HepG2 (cell line): Measurements from ENCODE around the gene KCNMB2. TPM values are rescaled to one million over a fixed set of nuclear protein-coding genes. Genes with fewer than 3 reads are reported as not detected.

Source experiments
- ATAC-seq: fragments of 200-7000 bp; cut with Tn5 transposase; 3 replicates; pipeline ENCODE4 v1.9.1; 2020; ENCODE audit warnings: mild to moderate bottlenecking, moderate library complexity
- BruUV-seq: library from RNA; stranded (reverse); fragments of 400-500 nt; replicated peaks from 2 replicates; lab custom pipeline; 2021; lab: Mats Ljungman, UMichigan
- CTCF ChIA-PET: fragments of 300-600 bp; formaldehyde crosslinking; extraction: SDS; loops from one replicate; lab custom pipeline; 2021; ENCODE audit warnings: low total read pairs, inconsistent platforms, low intra/inter-chr PET ratio; lab: Yijun Ruan, JAX
- POLR2A ChIA-PET: fragments of 350-600 bp; sonication (Branson Sonifier 250); formaldehyde crosslinking; loops from one replicate; lab custom pipeline; 2020; ENCODE audit warnings: antibody characterized with exemption, inconsistent platforms; lab: Yijun Ruan, JAX
- DNase-seq: peaks from one replicate; pipeline ENCODE4 v3.0.0-alpha.2; 2015; ENCODE audit warnings: low spot score
- FAIRE-seq: peaks from 3 replicates; lab custom pipeline; 2011; peaks lifted over from hg19 to GRCh38; lab: Jason Lieb, UNC
- H2AFZ ChIP-seq: one replicate; pipeline ENCODE4 v1.6.1; 2011; ENCODE audit warnings: low read length, inconsistent platforms
- H3K27ac ChIP-seq: fragments of 300-600 bp; 3 replicates; pipeline ENCODE4 v1.8.0; 2011; ENCODE audit warnings: mixed run types, mild to moderate bottlenecking, mixed read lengths, low read length, inconsistent platforms; ENCODE audit not compliant: insufficient read depth; ENCODE audit errors: extremely low read length
- H3K27me3 ChIP-seq, 2 experiments: fragments of 200-600 bp in 1 of 2; 2 replicates in 1 of 2; 3 replicates in 1 of 2; pipeline versions ENCODE4 v1.6.0 to v1.8.0; 2011; ENCODE audit warnings: low read length in 2 of 2, mild to moderate bottlenecking in 2 of 2, moderate library complexity in 2 of 2, inconsistent platforms in 1 of 2; ENCODE audit not compliant: insufficient read depth in 2 of 2, control insufficient read depth in 1 of 2
- H3K36me3 ChIP-seq, 2 experiments: fragments of 200-600 bp in 1 of 2; replicated peaks in 1 of 2; 2 replicates in 1 of 2; 3 replicates in 1 of 2; pipeline versions ENCODE4 v1.5.1 to v1.8.0; 2011; ENCODE audit warnings: low read length in 2 of 2, inconsistent platforms in 1 of 2; ENCODE audit not compliant: insufficient read depth in 2 of 2, control insufficient read depth in 1 of 2
- H3K4me1 ChIP-seq: 2 replicates; pipeline ENCODE4 v1.5.1; 2012; ENCODE audit warnings: low read length, inconsistent platforms; ENCODE audit not compliant: insufficient read depth
- H3K4me2 ChIP-seq: 2 replicates; pipeline ENCODE4 v1.6.0; 2011; ENCODE audit warnings: low read depth, low read length, inconsistent platforms
- H3K4me3 ChIP-seq, 3 experiments: fragments of 200-600 bp in 1 of 3; sonication (generic), shearing (Covaris generic) in 1 of 3; replicated peaks in 1 of 3; 2 replicates each; pipeline ENCODE4 v1.5.1; 2011 to 2016; ENCODE audit warnings: low read length in 3 of 3, inconsistent platforms in 2 of 3, low read depth in 2 of 3, mild to moderate bottlenecking in 2 of 3, control low read depth in 1 of 3, mixed read lengths in 1 of 3; ENCODE audit not compliant: insufficient read depth in 1 of 3
- H3K79me2 ChIP-seq: one replicate; pipeline ENCODE4 v1.6.1; 2011; ENCODE audit warnings: low read length, inconsistent platforms; ENCODE audit not compliant: insufficient read depth
- H3K9ac ChIP-seq: 2 replicates; pipeline ENCODE4 v1.6.0; 2011; ENCODE audit warnings: mild to moderate bottlenecking, low read depth, low read length, inconsistent platforms; ENCODE audit not compliant: insufficient read depth
- H3K9me3 ChIP-seq: 2 replicates; pipeline ENCODE4 v1.5.1; 2012; ENCODE audit warnings: mild to moderate bottlenecking, low read length
- H4K20me1 ChIP-seq: 2 replicates; pipeline ENCODE4 v1.6.0; 2011; ENCODE audit warnings: inconsistent platforms, mild to moderate bottlenecking, low read length, moderate library complexity; ENCODE audit not compliant: insufficient read depth
- ATF7 ChIP-seq, 2 experiments: fragments of 450-650 bp in 1 of 2; sonication (generic) in 1 of 2; formaldehyde crosslinking in 1 of 2; IDR thresholded peaks; 2 replicates each; pipeline versions ENCODE4 v1.4.0 to v1.6.1; 2016 to 2020; ENCODE audit warnings: antibody characterized with exemption in 1 of 2, mild to moderate bottlenecking in 1 of 2, missing genetic modification reagents in 1 of 2
- E2F5 ChIP-seq: sonication (generic); formaldehyde crosslinking; conservative IDR thresholded peaks from 2 replicates; pipeline ENCODE4 v1.4.0; 2020; ENCODE audit warnings: missing genetic modification reagents
- LCORL ChIP-seq, 2 experiments: fragments of 450-650 bp in 1 of 2; sonication (generic) in 1 of 2; formaldehyde crosslinking in 1 of 2; IDR thresholded peaks; 2 replicates each; pipeline versions ENCODE4 v1.5.0 to v1.6.1; 2017 to 2020; ENCODE audit warnings: antibody characterized with exemption in 1 of 2, missing genetic modification reagents in 1 of 2
- PCBP2 ChIP-seq: fragments of 200-400 bp; formaldehyde crosslinking; optimal IDR thresholded peaks from 2 replicates; pipeline ENCODE3; 2018; ENCODE audit warnings: low read length, low read depth; ENCODE audit not compliant: poor library complexity, severe bottlenecking
- PHF20 ChIP-seq: sonication (generic); formaldehyde crosslinking; IDR thresholded peaks from 2 replicates; pipeline ENCODE4 v1.5.0; 2020; ENCODE audit warnings: mild to moderate bottlenecking, missing genetic modification reagents
- TCF7 ChIP-seq: sonication (generic); IDR thresholded peaks from 2 replicates; pipeline ENCODE4 v1.6.1; 2016; ENCODE audit warnings: antibody characterized with exemption, low read depth
- ZBTB42 ChIP-seq: sonication (generic); formaldehyde crosslinking; IDR thresholded peaks from 2 replicates; pipeline ENCODE4 v1.5.0; 2020; ENCODE audit warnings: mild to moderate bottlenecking, missing genetic modification reagents
- ZEB1 ChIP-seq: IDR thresholded peaks from 2 replicates; pipeline ENCODE4 v1.6.1; 2012; ENCODE audit warnings: mild to moderate bottlenecking, low read depth, inconsistent platforms; ENCODE audit not compliant: insufficient replicate concordance
- ZFAT ChIP-seq: sonication (generic); formaldehyde crosslinking; conservative IDR thresholded peaks from 2 replicates; pipeline ENCODE4 v1.8.1; 2023; ENCODE audit warnings: missing genetic modification reagents, inconsistent platforms
- ZNF609 ChIP-seq: sonication (generic); formaldehyde crosslinking; IDR thresholded peaks from 2 replicates; pipeline ENCODE4 v1.4.0; 2020; ENCODE audit warnings: mild to moderate bottlenecking, missing genetic modification reagents, borderline replicate concordance
- ZNF747 ChIP-seq: sonication (generic); formaldehyde crosslinking; IDR thresholded peaks from 2 replicates; pipeline ENCODE4 v1.8.1; 2023; ENCODE audit warnings: missing genetic modification reagents, mild to moderate bottlenecking, borderline replicate concordance
- ZNF784 ChIP-seq: sonication (generic); formaldehyde crosslinking; IDR thresholded peaks from 2 replicates; pipeline ENCODE4 v1.5.1; 2020; ENCODE audit warnings: missing genetic modification reagents, mild to moderate bottlenecking, borderline replicate concordance
- ZZZ3 ChIP-seq: sonication (generic); formaldehyde crosslinking; IDR thresholded peaks from 2 replicates; pipeline ENCODE4 v1.4.0; 2020; ENCODE audit warnings: missing genetic modification reagents, mild to moderate bottlenecking, borderline replicate concordance
- WGBS: methylation state at CpG from one replicate; pipeline ENCODE4 v1.1.6; 2017; ENCODE audit warnings: low lambda C conversion rate; 5-methylcytosine and 5-hydroxymethylcytosine counted together
- in situ Hi-C: cut with HindIII; loops from 2 replicates; pipeline ENCODE4 v1.10.0; 2017; ENCODE audit warnings: low pct_unique_long_range_greater_than_20kb; ENCODE audit not compliant: extremely low pct_ligation_motif_present
- intact Hi-C: fragments of 100-400 bp; cut with micrococcal nuclease; formaldehyde crosslinking; loops from one replicate; pipeline ENCODE4 v1.10.0; 2022; ENCODE audit not compliant: unreplicated experiment
- polyA plus RNA-seq, 8 experiments: library from polyadenylated mRNA; depleted of rRNA in 3 of 8; stranded (reverse) in 7 of 8; unstranded in 1 of 8; fragments of >200 nt; fragmentation: Illumina TruSeq in 4 of 8; extraction: Trizol in 4 of 8; gene quantifications; 2 replicates each; pipeline versions ENCODE4 v1.2.1 to v1.2.3, GENCODE V29; 2011 to 2016; ENCODE audit warnings: low read depth in 4 of 8, missing spikeins in 1 of 8, mixed read lengths in 1 of 8; ENCODE audit not compliant: insufficient read depth in 1 of 8
- total RNA-seq, 5 experiments: library from RNA; depleted of rRNA; stranded (reverse); fragments of >200 nt; fragmentation: Illumina TruSeq; extraction: Trizol; gene quantifications; 2 replicates each; pipeline ENCODE4 v1.2.3, GENCODE V29; 2016; ENCODE audit warnings: low read depth in 1 of 5

Gene KCNMB2
- total and polyA plus RNA-seq, 2 of the 13 experiments (the other 11 are each of a cell fraction or from before 2014, with no cell fraction given): not detected

GRCh38 chr3:178833695-178834094, 297.5 kb downstream of the KCNMB2 start:
- in situ Hi-C loops: no loop called here
- H3K9me3 ChIP-seq: no peaks in the 10 kb centered on the region
- FAIRE-seq: no peak
- H3K79me2 ChIP-seq: no peaks in the 10 kb centered on the region
- DNase-seq: no peak
- ATAC-seq: no peak
- H2AFZ ChIP-seq: no peak overlapping the region
- no peak overlapping the region for H3K27ac ChIP-seq
- WGBS: 5% methylated on average over 1 of the region's 1 CpG
- H3K9ac ChIP-seq: no peak overlapping the region
- no TSS peak for BruUV-seq
- intact Hi-C loops: no loop called here
- no peak overlapping the region for H3K4me3 ChIP-seq
- ChIA-PET POLR2A (no interaction called here), CTCF (no interaction called here)
- no peaks in the 10 kb centered on the region for H3K4me1 ChIP-seq
- no peak overlapping the region for H3K4me2 ChIP-seq
- no peaks in the 10 kb centered on the region for H3K36me3 ChIP-seq
- no peaks in the 10 kb centered on the region for H4K20me1 ChIP-seq
- no peak for TF ChIP-seq ZNF784
- no peak for TF ChIP-seq ZEB1
- TF ChIP-seq E2F5 (CRISPR knock-in tag): no peak
- no peak for TF ChIP-seq ZFAT (CRISPR knock-in tag)
- TF ChIP-seq TCF7: no peak
- no peak for TF ChIP-seq PHF20 (CRISPR knock-in tag)
- no peak for TF ChIP-seq ZBTB42
- H3K27me3 ChIP-seq: no peaks in the 10 kb centered on the region

GRCh38 chr3:178835033-178835432, 298.8 kb downstream of the KCNMB2 start:
- H3K36me3 ChIP-seq: no peaks in the 10 kb centered on the region
- no peak for TF ChIP-seq ZNF747 (CRISPR knock-in tag)
- no peak for TF ChIP-seq ZNF609
- no peak for TF ChIP-seq ATF7 (IDR thresholded peaks at IDR 0.05)
- TF ChIP-seq ATF7 (CRISPR knock-in tag; IDR thresholded peaks at IDR 0.05): no peak
- TF ChIP-seq LCORL (IDR thresholded peaks at IDR 0.05): no peak
- TF ChIP-seq LCORL (CRISPR knock-in tag; IDR thresholded peaks at IDR 0.05): no peak
- TF ChIP-seq ZZZ3 (CRISPR knock-in tag): no peak
- TF ChIP-seq PCBP2: no peak

More at GRCh38 chr3:178835033-178835432, 298.8 kb downstream of the KCNMB2 start:
- Histone ChIP-seq H2AFZ (no peak overlapping the region), H3K27me3 (no peaks in the 10 kb centered on the region), H3K9me3 (no peaks in the 10 kb centered on the region), H3K4me3 (no peak overlapping the region), H3K79me2 (no peaks in the 10 kb centered on the region), H4K20me1 (no peaks in the 10 kb centered on the region), H3K4me2 (no peak overlapping the region), H3K9ac (no peak overlapping the region), H3K27ac (no peak overlapping the region), H3K4me1 (no peaks in the 10 kb centered on the region)
- ChIA-PET POLR2A (no interaction called here), CTCF (no interaction called here)
- WGBS: 0% methylated on average over 3 of the region's 3 CpGs
- no TSS peak for BruUV-seq
- ATAC-seq: no peak
- intact Hi-C loops (no loop called here), in situ Hi-C loops (no loop called here)
- DNase-seq: no peak
- FAIRE-seq: no peak
